Sigmoid colon (tissue), 4 donors: ENCODE data around the gene ADAMTS19.

Experiments
- EP300 ChIP-seq, 4 donors: sonication (generic); formaldehyde crosslinking; IDR thresholded peaks; one replicate each; pipeline ENCODE4 v1.6.1; 2017; ENCODE audit warnings: antibody characterized with exemption in 4 of 4
- POLR2AphosphoS5 ChIP-seq, 4 donors: sonication (generic); formaldehyde crosslinking; IDR thresholded peaks; one replicate each; pipeline ENCODE4 v1.6.1; 2017; ENCODE audit warnings: antibody characterized with exemption in 4 of 4
- TF ChIP-seq, protein P1 (sequence below), 4 experiments: fragments of 450-650 bp in 3 of 4; fragments of 200-600 bp in 1 of 4; IDR thresholded peaks; one replicate each; pipeline ENCODE4 v1.5.1; 2016 to 2019; ENCODE audit warnings: antibody characterized with exemption in 4 of 4, mild to moderate bottlenecking in 3 of 4, moderate library complexity in 2 of 4

DNA sequence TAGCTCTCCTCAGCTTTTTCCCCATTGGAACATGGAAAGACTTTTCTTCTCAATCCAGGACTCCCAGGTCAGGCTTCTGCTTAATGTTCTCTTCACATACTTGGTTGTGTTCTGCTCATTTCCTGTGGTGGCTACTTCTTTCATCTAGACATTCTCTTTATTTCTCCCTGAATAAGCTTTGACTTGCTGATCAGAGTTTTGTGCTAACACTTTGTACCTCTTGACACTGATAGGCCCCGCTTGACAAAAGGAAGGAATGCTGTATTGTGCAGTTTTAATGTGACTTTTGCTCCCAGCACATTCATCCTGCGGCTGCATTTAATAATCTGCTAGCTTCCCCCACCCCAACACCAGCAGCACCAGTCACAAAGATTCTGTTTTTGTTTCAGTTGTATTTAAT, 196.9 kb downstream of the ADAMTS19 start:
- TF ChIP-seq, protein P1, sequence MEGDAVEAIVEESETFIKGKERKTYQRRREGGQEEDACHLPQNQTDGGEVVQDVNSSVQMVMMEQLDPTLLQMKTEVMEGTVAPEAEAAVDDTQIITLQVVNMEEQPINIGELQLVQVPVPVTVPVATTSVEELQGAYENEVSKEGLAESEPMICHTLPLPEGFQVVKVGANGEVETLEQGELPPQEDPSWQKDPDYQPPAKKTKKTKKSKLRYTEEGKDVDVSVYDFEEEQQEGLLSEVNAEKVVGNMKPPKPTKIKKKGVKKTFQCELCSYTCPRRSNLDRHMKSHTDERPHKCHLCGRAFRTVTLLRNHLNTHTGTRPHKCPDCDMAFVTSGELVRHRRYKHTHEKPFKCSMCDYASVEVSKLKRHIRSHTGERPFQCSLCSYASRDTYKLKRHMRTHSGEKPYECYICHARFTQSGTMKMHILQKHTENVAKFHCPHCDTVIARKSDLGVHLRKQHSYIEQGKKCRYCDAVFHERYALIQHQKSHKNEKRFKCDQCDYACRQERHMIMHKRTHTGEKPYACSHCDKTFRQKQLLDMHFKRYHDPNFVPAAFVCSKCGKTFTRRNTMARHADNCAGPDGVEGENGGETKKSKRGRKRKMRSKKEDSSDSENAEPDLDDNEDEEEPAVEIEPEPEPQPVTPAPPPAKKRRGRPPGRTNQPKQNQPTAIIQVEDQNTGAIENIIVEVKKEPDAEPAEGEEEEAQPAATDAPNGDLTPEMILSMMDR (IDR thresholded peaks at IDR 0.05): no peak
- TF ChIP-seq POLR2AphosphoS5 (IDR thresholded peaks at IDR 0.05) (no peak), EP300 (IDR thresholded peaks at IDR 0.05) (no peak)
